ENCODE data around the gene TNS1. TPM values are rescaled to one million over a fixed set of nuclear protein-coding genes. Genes with fewer than 3 reads are reported as not detected.

Gene TNS1
- total and polyA plus RNA-seq, 10 of the 15 experiments (the other 5 are each of a cell fraction or from before 2014, with no cell fraction given) = 0.05 to 0.44 TPM; not detected in 8

- no peak overlapping the region for H3K27ac ChIP-seq (ENCODE audit: control insufficient read depth, insufficient read depth)
- no peaks in the 10 kb centered on the region; a peak in 1 of 4 replicates for H3K27me3 ChIP-seq (replicated peaks in 1 of 2; ENCODE audit: control insufficient read depth in 2 of 2, insufficient read depth in 2 of 2, low read length in 1 of 2)
- in situ Hi-C loops (cut with MboI) = no loop called here
- POLR2A ChIA-PET = no interaction called here
- no peak overlapping the region for H2AFZ ChIP-seq (ENCODE audit: control insufficient read depth, low read depth, low read length)
- no peaks in the 10 kb centered on the region for H3K36me3 ChIP-seq (ENCODE audit: control insufficient read depth in 2 of 2, insufficient read depth in 2 of 2, low read length in 1 of 2)
- H3K4me2 ChIP-seq (ENCODE audit: control insufficient read depth, insufficient read depth) = no peak overlapping the region
- no peaks in the 10 kb centered on the region for H3K79me2 ChIP-seq (ENCODE audit: control insufficient read depth, insufficient read depth, low read length)
- intact Hi-C loops (cut with micrococcal nuclease; ENCODE audit: unreplicated experiment) = no loop called here
- no peaks in the 10 kb centered on the region for H3K4me1 ChIP-seq (ENCODE audit: control insufficient read depth, insufficient read depth, low read length)
- H4K20me1 ChIP-seq (ENCODE audit: control insufficient read depth, insufficient read depth) = no peaks in the 10 kb centered on the region; the same call in 1 of the 2 replicates
- H3K9me3 ChIP-seq (replicated peaks; ENCODE audit: control insufficient read depth, insufficient read depth, low read length) = no peaks in the 10 kb centered on the region
- RAD21 ChIA-PET (ENCODE audit: unreplicated experiment) = no interaction called here
- no peak overlapping the region for H3K9ac ChIP-seq (ENCODE audit: control insufficient read depth, insufficient read depth, low read length)
- ATAC-seq (no peak), FAIRE-seq (no peak), DNase-seq (ENCODE audit: low read depth, low spot score) (no peak)
- no TSS peak for BruUV-seq (replicated peaks)
- TF ChIP-seq BRCA1 (IDR thresholded peaks at IDR 0.05; ENCODE audit: low read depth, low read length) (no peak), JUNB (IDR thresholded peaks at IDR 0.05) (no peak), STAT3 (IDR thresholded peaks at IDR 0.05; ENCODE audit: low read depth, low read length) (no peak), EP300 (IDR thresholded peaks at IDR 0.05; ENCODE audit: borderline replicate concordance in 1 of 2, control insufficient read depth in 1 of 2, low read depth in 2 of 2, low read length in 2 of 2) (no peak), RELA (IDR thresholded peaks at IDR 0.05; ENCODE audit: borderline replicate concordance, partially characterized antibody) (no peak), CHD2 (IDR thresholded peaks at IDR 0.05; ENCODE audit: borderline replicate concordance, low read depth, low read length) (no peak), ZNF207 (IDR thresholded peaks at IDR 0.05; ENCODE audit: borderline replicate concordance) (no peak), HDGF (IDR thresholded peaks at IDR 0.05) (no peak), ESRRA (IDR thresholded peaks at IDR 0.05; ENCODE audit: low read length) (no peak), LARP7 (IDR thresholded peaks at IDR 0.05) (no peak), MYC (IDR thresholded peaks at IDR 0.05; ENCODE audit: insufficient read depth, insufficient read length, insufficient replicate concordance, low read length, severe bottlenecking) (no peak)
- TF ChIP-seq, protein P1, sequence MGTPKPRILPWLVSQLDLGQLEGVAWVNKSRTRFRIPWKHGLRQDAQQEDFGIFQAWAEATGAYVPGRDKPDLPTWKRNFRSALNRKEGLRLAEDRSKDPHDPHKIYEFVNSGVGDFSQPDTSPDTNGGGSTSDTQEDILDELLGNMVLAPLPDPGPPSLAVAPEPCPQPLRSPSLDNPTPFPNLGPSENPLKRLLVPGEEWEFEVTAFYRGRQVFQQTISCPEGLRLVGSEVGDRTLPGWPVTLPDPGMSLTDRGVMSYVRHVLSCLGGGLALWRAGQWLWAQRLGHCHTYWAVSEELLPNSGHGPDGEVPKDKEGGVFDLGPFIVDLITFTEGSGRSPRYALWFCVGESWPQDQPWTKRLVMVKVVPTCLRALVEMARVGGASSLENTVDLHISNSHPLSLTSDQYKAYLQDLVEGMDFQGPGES (IDR thresholded peaks at IDR 0.05) = no peak
- TF ChIP-seq, protein P2, sequence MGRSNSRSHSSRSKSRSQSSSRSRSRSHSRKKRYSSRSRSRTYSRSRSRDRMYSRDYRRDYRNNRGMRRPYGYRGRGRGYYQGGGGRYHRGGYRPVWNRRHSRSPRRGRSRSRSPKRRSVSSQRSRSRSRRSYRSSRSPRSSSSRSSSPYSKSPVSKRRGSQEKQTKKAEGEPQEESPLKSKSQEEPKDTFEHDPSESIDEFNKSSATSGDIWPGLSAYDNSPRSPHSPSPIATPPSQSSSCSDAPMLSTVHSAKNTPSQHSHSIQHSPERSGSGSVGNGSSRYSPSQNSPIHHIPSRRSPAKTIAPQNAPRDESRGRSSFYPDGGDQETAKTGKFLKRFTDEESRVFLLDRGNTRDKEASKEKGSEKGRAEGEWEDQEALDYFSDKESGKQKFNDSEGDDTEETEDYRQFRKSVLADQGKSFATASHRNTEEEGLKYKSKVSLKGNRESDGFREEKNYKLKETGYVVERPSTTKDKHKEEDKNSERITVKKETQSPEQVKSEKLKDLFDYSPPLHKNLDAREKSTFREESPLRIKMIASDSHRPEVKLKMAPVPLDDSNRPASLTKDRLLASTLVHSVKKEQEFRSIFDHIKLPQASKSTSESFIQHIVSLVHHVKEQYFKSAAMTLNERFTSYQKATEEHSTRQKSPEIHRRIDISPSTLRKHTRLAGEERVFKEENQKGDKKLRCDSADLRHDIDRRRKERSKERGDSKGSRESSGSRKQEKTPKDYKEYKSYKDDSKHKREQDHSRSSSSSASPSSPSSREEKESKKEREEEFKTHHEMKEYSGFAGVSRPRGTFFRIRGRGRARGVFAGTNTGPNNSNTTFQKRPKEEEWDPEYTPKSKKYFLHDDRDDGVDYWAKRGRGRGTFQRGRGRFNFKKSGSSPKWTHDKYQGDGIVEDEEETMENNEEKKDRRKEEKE (IDR thresholded peaks at IDR 0.05) = no peak
- TF ChIP-seq, protein P3, sequence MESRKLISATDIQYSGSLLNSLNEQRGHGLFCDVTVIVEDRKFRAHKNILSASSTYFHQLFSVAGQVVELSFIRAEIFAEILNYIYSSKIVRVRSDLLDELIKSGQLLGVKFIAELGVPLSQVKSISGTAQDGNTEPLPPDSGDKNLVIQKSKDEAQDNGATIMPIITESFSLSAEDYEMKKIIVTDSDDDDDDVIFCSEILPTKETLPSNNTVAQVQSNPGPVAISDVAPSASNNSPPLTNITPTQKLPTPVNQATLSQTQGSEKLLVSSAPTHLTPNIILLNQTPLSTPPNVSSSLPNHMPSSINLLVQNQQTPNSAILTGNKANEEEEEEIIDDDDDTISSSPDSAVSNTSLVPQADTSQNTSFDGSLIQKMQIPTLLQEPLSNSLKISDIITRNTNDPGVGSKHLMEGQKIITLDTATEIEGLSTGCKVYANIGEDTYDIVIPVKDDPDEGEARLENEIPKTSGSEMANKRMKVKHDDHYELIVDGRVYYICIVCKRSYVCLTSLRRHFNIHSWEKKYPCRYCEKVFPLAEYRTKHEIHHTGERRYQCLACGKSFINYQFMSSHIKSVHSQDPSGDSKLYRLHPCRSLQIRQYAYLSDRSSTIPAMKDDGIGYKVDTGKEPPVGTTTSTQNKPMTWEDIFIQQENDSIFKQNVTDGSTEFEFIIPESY (IDR thresholded peaks at IDR 0.05) = no peak
- CTCF ChIA-PET = no interaction called here
- 0% methylated on average over 1 of the region's 3 CpGs for WGBS (ENCODE audit: insufficient coverage, insufficient replicate concordance, low lambda C conversion rate, missing lambda C conversion rate)
- SMC1A ChIA-PET (ENCODE audit: uncharacterized antibody, unreplicated experiment) = no interaction called here
- no peak overlapping the region for H3K4me3 ChIP-seq
Measured at GRCh38 chr2:217942731-217943335, 60.0 kb downstream of the TNS1 start.
